Keratinocyte (primary cell): ENCODE results near the gene STOX2. TPM values are rescaled to one million over a fixed set of nuclear protein-coding genes. Genes with fewer than 3 reads are reported as not detected.

Experiments
- DNase-seq: peaks from one replicate; pipeline ENCODE4 v3.0.0-alpha.2; 2011; ENCODE audit warnings: low read depth, missing footprints, low spot score
- FAIRE-seq: peaks from 2 replicates; lab custom pipeline; 2011; peaks lifted over from hg19 to GRCh38; lab: Jason Lieb, UNC
- H2AFZ ChIP-seq: 2 replicates; pipeline ENCODE4 v1.6.0; 2012; ENCODE audit warnings: low read length, control low read depth, inconsistent platforms; ENCODE audit not compliant: control insufficient read depth
- H3K27ac ChIP-seq: 2 replicates; pipeline ENCODE4 v1.5.1; 2011; ENCODE audit warnings: low read length; ENCODE audit not compliant: control insufficient read depth, insufficient read depth
- H3K27me3 ChIP-seq: 3 replicates; pipeline ENCODE4 v1.6.0; 2011; ENCODE audit warnings: low read length; ENCODE audit not compliant: control insufficient read depth, insufficient read depth; ENCODE audit errors: extremely low read depth
- H3K36me3 ChIP-seq, 2 experiments: 2 replicates in 1 of 2; 3 replicates in 1 of 2; pipeline ENCODE4 v1.5.1; 2011; ENCODE audit warnings: low read length in 2 of 2, mild to moderate bottlenecking in 1 of 2; ENCODE audit not compliant: control insufficient read depth in 2 of 2, insufficient read depth in 2 of 2; ENCODE audit errors: extremely low read depth in 1 of 2
- H3K4me1 ChIP-seq: 3 replicates; pipeline ENCODE4 v1.5.1; 2011; ENCODE audit warnings: low read length; ENCODE audit not compliant: control insufficient read depth, insufficient read depth; ENCODE audit errors: extremely low read depth
- H3K4me2 ChIP-seq: 3 replicates; pipeline ENCODE4 v1.6.0; 2011; ENCODE audit warnings: low read depth, low read length; ENCODE audit not compliant: control insufficient read depth, insufficient read depth; ENCODE audit errors: extremely low read depth
- H3K4me3 ChIP-seq, 3 experiments: fragments of 200-600 bp in 1 of 3; sonication (generic) in 1 of 3; 2 replicates in 2 of 3; 3 replicates in 1 of 3; pipeline ENCODE4 v1.5.1; 2011 to 2016; ENCODE audit warnings: low read length in 3 of 3, mild to moderate bottlenecking in 3 of 3, control low read depth in 2 of 3, inconsistent platforms in 1 of 3, low read depth in 1 of 3, mixed read lengths in 1 of 3, mixed run types in 1 of 3, moderate library complexity in 1 of 3; ENCODE audit not compliant: control insufficient read depth in 2 of 3, insufficient read depth in 2 of 3; ENCODE audit errors: extremely low read depth in 1 of 3
- H3K79me2 ChIP-seq: 2 replicates; pipeline ENCODE4 v1.6.0; 2012; ENCODE audit warnings: low read length; ENCODE audit not compliant: control insufficient read depth, insufficient read depth
- H3K9ac ChIP-seq: 3 replicates; pipeline ENCODE4 v1.6.0; 2011; ENCODE audit warnings: low read length; ENCODE audit not compliant: control insufficient read depth, insufficient read depth; ENCODE audit errors: extremely low read depth
- H3K9me1 ChIP-seq: 3 replicates; pipeline ENCODE4 v1.6.0; 2011; ENCODE audit warnings: low read length; ENCODE audit not compliant: control insufficient read depth, insufficient read depth; ENCODE audit errors: extremely low read depth
- H3K9me3 ChIP-seq: 2 replicates; pipeline ENCODE4 v1.5.1; 2012; ENCODE audit warnings: low read depth, low read length; ENCODE audit not compliant: control insufficient read depth
- H4K20me1 ChIP-seq: 3 replicates; pipeline ENCODE4 v1.6.0; 2011; ENCODE audit warnings: low read length; ENCODE audit not compliant: control insufficient read depth, insufficient read depth; ENCODE audit errors: extremely low read depth
- CTCF ChIP-seq, 3 experiments: IDR thresholded peaks in 1 of 3; conservative IDR thresholded peaks in 1 of 3; optimal IDR thresholded peaks in 1 of 3; 2 replicates in 2 of 3; 3 replicates in 1 of 3; pipeline versions ENCODE3 to v1.5.1; 2011; ENCODE audit warnings: low read length in 3 of 3, mild to moderate bottlenecking in 3 of 3, moderate library complexity in 2 of 3, control low read depth in 1 of 3, inconsistent platforms in 1 of 3; ENCODE audit not compliant: insufficient read depth in 2 of 3; ENCODE audit errors: extremely low read depth in 1 of 3
- EZH2 ChIP-seq: IDR thresholded peaks from one replicate; pipeline ENCODE4 v1.6.1; 2012; ENCODE audit warnings: inconsistent platforms, mild to moderate bottlenecking, low read length, moderate library complexity
- dilution Hi-C: fragments of 300-500 bp; cut with MboI; formaldehyde crosslinking; loops from one replicate; pipeline ENCODE4 v1.7.0; 2020; ENCODE audit warnings: low sequenced_read_pairs; ENCODE audit not compliant: extremely low pct_ligation_motif_present
- polyA plus RNA-seq, 5 experiments: library from polyadenylated mRNA; depleted of rRNA in 3 of 5; stranded (reverse) in 3 of 5; stranded (forward) in 1 of 5; unstranded in 1 of 5; fragments of >200 nt; gene quantifications; 1 replicate in 1 of 5; 2 replicates in 3 of 5; 3 replicates in 1 of 5; pipeline versions ENCODE4 v1.2.1 to v1.2.3, GENCODE V29; 2011 to 2012; ENCODE audit warnings: missing spikeins in 2 of 5, low read depth in 1 of 5, low replicate concordance in 1 of 5

The STOX2 gene
- polyA plus RNA-seq, 1 donor (not counting 4 experiments of a cell fraction or from before 2014, with no cell fraction given) = 1.6 TPM

GRCh38 chr4:183888564-183888963, 16.5 kb upstream of the STOX2 start:
- no peak for FAIRE-seq
- H3K9ac ChIP-seq = no peak overlapping the region
- H4K20me1 ChIP-seq = no peaks in the 10 kb centered on the region
- no peak overlapping the region for H3K4me2 ChIP-seq
- no peaks in the 10 kb centered on the region for H3K4me1 ChIP-seq
- no peaks in the 10 kb centered on the region for H3K9me3 ChIP-seq
- peaks cover 3% of the 10 kb centered on the region for H3K27me3 ChIP-seq
- H3K4me3 ChIP-seq = no peak overlapping the region
- dilution Hi-C loops = no loop called here
- H3K27ac ChIP-seq = no peak overlapping the region
- DNase-seq = no peak
- no peak overlapping the region for H2AFZ ChIP-seq
- no peaks in the 10 kb centered on the region for H3K36me3 ChIP-seq
- TF ChIP-seq CTCF (optimal IDR thresholded peaks at IDR 0.05 in 1 of 3, IDR thresholded peaks at IDR 0.05 in 1 of 3, conservative IDR thresholded peaks at IDR 0.05 in 1 of 3; ENCODE audit: extremely low read depth in 1 of 3, insufficient read depth in 2 of 3, low read length in 3 of 3) = no peak
- no peak for TF ChIP-seq EZH2
- H3K9me1 ChIP-seq = no peaks in the 10 kb centered on the region
- H3K79me2 ChIP-seq = no peaks in the 10 kb centered on the region

GRCh38 chr4:183889190-183889589, 15.9 kb upstream of the STOX2 start:
- H4K20me1 ChIP-seq = no peaks in the 10 kb centered on the region
- H3K36me3 ChIP-seq = no peaks in the 10 kb centered on the region
- H3K9me3 ChIP-seq = no peaks in the 10 kb centered on the region
- dilution Hi-C loops = no loop called here
- no peak overlapping the region for H3K4me3 ChIP-seq
- no peak overlapping the region for H3K27ac ChIP-seq
- no peak overlapping the region for H3K9ac ChIP-seq
- no peak for FAIRE-seq
- no peak for DNase-seq
- H3K4me2 ChIP-seq = no peak overlapping the region
- no peaks in the 10 kb centered on the region for H3K9me1 ChIP-seq
- no peak overlapping the region for H2AFZ ChIP-seq
- TF ChIP-seq CTCF (optimal IDR thresholded peaks at IDR 0.05 in 1 of 3, IDR thresholded peaks at IDR 0.05 in 1 of 3, conservative IDR thresholded peaks at IDR 0.05 in 1 of 3; ENCODE audit: extremely low read depth in 1 of 3, insufficient read depth in 2 of 3, low read length in 3 of 3) = no peak
- no peak for TF ChIP-seq EZH2
- no peaks in the 10 kb centered on the region for H3K4me1 ChIP-seq
- H3K27me3 ChIP-seq = peaks cover 3% of the 10 kb centered on the region
- no peaks in the 10 kb centered on the region for H3K79me2 ChIP-seq
